KMS-11 (cell line): ENCODE results near the gene NTSR2.

ENCODE experiments used
- H2AFZ ChIP-seq: fragments of 200-600 bp; sonication (generic); 2 replicates; pipeline ENCODE4 v1.6.1; 2016; ENCODE audit warnings: antibody characterized with exemption, mixed run types, low read depth
- H3K27ac ChIP-seq: fragments of 200-600 bp; sonication (generic); 2 replicates; pipeline ENCODE4 v1.6.1; 2016; ENCODE audit warnings: mild to moderate bottlenecking, mixed run types
- H3K27me3 ChIP-seq: fragments of 200-600 bp; sonication (generic); 2 replicates; pipeline ENCODE4 v1.6.1; 2017; ENCODE audit warnings: mild to moderate bottlenecking, low read depth, mixed run types, moderate library complexity; ENCODE audit not compliant: insufficient read depth
- H3K36me3 ChIP-seq: fragments of 200-600 bp; sonication (generic); 2 replicates; pipeline ENCODE4 v1.6.1; 2017; ENCODE audit warnings: mild to moderate bottlenecking, mixed run types; ENCODE audit not compliant: insufficient read depth
- H3K4me1 ChIP-seq: fragments of 200-600 bp; sonication (generic); 2 replicates; pipeline ENCODE4 v1.6.1; 2016; ENCODE audit warnings: mild to moderate bottlenecking, low read depth, mixed run types; ENCODE audit not compliant: poor library complexity, severe bottlenecking
- H3K4me2 ChIP-seq: fragments of 200-600 bp; sonication (generic); 2 replicates; pipeline ENCODE4 v1.7.0; 2016; ENCODE audit warnings: mild to moderate bottlenecking, mixed run types
- H3K4me3 ChIP-seq: fragments of 200-600 bp; sonication (generic); IDR thresholded peaks from 2 replicates; pipeline ENCODE4 v1.6.1; 2017; ENCODE audit warnings: low read depth, low read length, mixed read lengths; ENCODE audit not compliant: insufficient read depth
- H3K79me2 ChIP-seq: fragments of 200-600 bp; sonication (generic); 2 replicates; pipeline ENCODE4 v1.6.1; 2016; ENCODE audit warnings: low read depth, mixed run types; ENCODE audit not compliant: insufficient read depth
- H3K9ac ChIP-seq: fragments of 200-600 bp; sonication (generic); 2 replicates; pipeline ENCODE4 v1.6.1; 2016; ENCODE audit warnings: mild to moderate bottlenecking, mixed run types
- H4K20me1 ChIP-seq: fragments of 200-600 bp; sonication (generic); 2 replicates; pipeline ENCODE4 v1.6.1; 2016; ENCODE audit warnings: mild to moderate bottlenecking, mixed run types; ENCODE audit not compliant: insufficient read depth
- TF ChIP-seq, protein P1 (sequence below): fragments of 200-600 bp; sonication (generic); conservative IDR thresholded peaks from 2 replicates; pipeline ENCODE4 v1.6.1; 2017; ENCODE audit warnings: low read depth, mild to moderate bottlenecking, antibody characterized with exemption, low read length, moderate library complexity, mixed read lengths

The NTSR2 gene

DNA sequence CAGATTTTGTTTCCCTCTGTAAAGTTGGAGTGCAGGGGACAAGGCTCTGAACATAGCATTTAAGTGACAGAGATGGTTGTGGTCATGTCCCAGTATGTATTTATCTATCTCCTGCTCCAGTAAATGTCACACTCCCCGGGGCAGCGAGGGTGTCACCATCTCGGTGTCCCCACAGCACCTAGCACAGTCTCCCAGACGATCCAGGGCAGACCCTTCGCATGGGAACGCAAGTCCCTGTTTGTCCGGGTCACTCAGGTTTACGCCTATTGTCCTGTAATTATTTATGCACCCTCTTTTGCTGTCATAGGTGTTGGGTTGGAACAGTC is 12.6 kb upstream of the NTSR2 start:
- no peak overlapping the region for H3K4me3 ChIP-seq
- no peaks in the 10 kb centered on the region for H3K79me2 ChIP-seq
- peaks cover 5% of the 10 kb centered on the region for H3K4me1 ChIP-seq
- no peaks in the 10 kb centered on the region for H3K27me3 ChIP-seq
- H4K20me1 ChIP-seq: no peaks in the 10 kb centered on the region
- no peak overlapping the region for H3K9ac ChIP-seq
- TF ChIP-seq, protein P1, sequence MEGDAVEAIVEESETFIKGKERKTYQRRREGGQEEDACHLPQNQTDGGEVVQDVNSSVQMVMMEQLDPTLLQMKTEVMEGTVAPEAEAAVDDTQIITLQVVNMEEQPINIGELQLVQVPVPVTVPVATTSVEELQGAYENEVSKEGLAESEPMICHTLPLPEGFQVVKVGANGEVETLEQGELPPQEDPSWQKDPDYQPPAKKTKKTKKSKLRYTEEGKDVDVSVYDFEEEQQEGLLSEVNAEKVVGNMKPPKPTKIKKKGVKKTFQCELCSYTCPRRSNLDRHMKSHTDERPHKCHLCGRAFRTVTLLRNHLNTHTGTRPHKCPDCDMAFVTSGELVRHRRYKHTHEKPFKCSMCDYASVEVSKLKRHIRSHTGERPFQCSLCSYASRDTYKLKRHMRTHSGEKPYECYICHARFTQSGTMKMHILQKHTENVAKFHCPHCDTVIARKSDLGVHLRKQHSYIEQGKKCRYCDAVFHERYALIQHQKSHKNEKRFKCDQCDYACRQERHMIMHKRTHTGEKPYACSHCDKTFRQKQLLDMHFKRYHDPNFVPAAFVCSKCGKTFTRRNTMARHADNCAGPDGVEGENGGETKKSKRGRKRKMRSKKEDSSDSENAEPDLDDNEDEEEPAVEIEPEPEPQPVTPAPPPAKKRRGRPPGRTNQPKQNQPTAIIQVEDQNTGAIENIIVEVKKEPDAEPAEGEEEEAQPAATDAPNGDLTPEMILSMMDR: no peak
- H3K36me3 ChIP-seq: no peaks in the 10 kb centered on the region
- H2AFZ ChIP-seq: peak overlapping the region; percentile 15; the same call in 1 of the 2 replicates
- H3K4me2 ChIP-seq: peak overlapping the region; percentile 6; the same call in 1 of the 2 replicates
- no peak overlapping the region for H3K27ac ChIP-seq

DNA sequence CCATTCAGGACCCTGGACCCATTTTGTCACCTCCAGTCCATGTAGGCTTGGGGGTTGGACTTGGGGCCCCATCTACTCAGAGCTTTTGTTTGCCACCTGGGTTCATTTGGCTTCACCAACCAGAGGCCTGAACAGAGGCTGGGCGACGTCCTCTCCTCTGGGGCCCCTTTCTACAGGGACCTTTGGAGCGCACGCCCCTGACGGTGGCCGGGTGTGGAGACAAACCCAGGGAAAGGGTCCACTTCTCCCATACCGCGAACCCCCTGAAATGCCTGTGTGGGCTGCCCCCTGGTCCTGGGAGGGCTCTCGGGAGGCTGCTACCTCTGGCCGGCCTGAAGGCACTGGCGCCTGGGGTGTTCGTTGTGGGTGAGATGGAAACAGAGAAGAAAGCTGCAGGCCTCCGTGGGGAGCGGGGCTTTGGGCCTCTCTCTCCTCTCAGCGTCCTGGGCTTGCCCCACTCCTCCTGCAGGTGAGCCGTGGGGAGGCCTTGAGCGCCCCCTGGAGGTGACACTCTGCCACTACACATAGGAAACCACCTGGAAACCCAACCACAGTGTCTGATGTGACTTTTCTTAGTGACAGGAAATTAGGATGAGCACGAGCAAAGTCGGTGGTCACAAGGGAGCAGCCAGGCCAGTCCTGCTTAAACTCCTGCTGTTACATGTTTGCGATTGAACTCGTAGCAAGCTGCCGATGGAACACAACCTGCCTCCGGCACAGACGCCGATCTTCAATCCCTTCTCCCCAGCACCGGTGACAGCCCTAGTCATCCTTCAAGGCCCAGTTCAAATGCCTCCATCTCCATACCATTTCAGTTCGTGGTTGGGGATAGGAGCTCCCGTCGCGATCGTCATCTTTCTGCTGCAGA is 12.0 kb upstream of the NTSR2 start:
- Histone ChIP-seq H3K4me2 (peak overlapping the region; percentile 6; the same call in 1 of the 2 replicates), H3K9ac (no peak overlapping the region), H3K79me2 (no peaks in the 10 kb centered on the region), H3K27me3 (no peaks in the 10 kb centered on the region), H3K4me3 (no peak overlapping the region), H3K4me1 (peaks cover 5% of the 10 kb centered on the region), H4K20me1 (no peaks in the 10 kb centered on the region), H3K27ac (no peak overlapping the region), H2AFZ (peak overlapping the region; percentile 15; the same call in 1 of the 2 replicates), H3K36me3 (no peaks in the 10 kb centered on the region)
- TF ChIP-seq, protein P1: peak; percentile 96

DNA sequence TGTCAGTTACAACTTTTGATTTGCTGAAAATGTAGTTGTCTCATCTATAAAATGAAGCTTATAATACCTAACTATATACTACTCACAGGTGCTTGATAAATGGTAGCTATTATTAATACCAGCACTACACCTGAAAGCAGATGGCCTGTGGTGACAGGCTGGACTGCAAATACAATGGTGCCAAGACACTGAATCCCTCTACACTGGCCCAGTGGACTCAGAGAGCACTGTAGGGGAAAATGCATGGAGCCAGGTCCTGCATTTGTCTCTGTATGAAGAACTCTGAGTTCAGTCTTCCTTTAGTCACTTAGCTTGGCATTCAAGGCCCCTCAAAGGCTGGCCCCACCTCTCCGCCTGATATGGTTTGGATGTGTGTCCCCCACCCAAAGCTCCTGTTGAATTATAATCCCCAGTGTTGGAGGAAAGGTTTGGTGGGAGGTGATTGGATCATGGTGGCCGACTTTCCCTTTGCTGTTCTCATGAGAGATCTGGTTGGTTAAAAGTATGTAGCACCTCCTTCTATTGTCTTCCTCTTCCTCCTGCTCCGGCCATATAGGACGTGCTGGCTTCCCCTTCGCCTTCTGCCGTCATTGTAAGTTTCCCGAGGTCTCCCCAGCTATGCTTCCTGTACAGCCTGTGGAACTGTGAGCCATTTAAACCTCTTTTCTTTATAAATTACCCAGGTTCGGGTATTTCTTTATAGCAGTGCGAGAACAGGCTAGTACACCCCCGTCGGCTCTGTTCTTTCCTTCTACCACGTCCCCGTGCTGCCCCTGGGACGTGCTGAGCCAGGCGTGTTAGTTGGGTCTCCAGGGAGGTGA is 11.1 kb upstream of the NTSR2 start:
- Histone ChIP-seq H3K4me1 (peaks cover 5% of the 10 kb centered on the region), H4K20me1 (no peaks in the 10 kb centered on the region), H3K79me2 (no peaks in the 10 kb centered on the region), H3K27me3 (no peaks in the 10 kb centered on the region), H3K36me3 (no peaks in the 10 kb centered on the region), H3K4me3 (no peak overlapping the region), H3K9ac (no peak overlapping the region), H3K4me2 (no peak overlapping the region), H2AFZ (no peak overlapping the region), H3K27ac (no peak overlapping the region)
- TF ChIP-seq, protein P1: no peak

DNA sequence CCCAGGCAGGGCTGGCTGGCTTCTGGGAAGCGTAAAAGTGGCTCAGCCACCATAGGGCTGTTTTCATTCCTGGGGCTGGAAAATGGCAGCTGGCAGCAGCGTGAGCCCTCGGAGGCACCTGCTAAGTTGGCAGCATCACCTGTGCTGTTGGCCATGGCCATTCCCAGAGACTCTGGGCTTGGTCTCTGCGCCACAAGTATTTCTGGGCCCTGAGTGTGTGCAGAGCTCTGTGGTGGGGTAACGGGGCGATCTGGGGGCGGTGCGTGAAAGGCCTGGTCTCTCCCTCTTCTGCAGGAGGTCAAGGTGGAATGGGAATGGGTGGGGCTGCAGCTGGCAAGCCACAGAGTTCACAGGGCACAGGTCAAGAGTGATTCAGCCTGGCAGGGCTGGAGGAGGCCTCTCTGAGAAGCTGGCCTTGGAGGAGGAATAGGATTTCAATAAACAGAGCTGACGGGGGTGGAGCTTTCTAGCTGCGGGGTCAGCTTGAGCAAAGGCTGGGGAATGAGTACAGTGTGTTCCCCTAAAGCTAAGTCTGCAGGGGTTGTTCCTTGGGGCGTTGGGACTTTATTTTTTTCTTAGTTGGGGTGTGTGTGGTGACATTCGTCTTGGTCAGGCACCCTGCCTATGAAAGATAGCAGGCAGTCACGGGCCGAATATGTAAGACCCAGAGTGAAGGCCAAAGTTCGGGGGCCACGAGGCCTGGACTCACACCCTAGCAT is 10.3 kb upstream of the NTSR2 start:
- no peaks in the 10 kb centered on the region for H4K20me1 ChIP-seq
- no peaks in the 10 kb centered on the region for H3K27me3 ChIP-seq
- TF ChIP-seq, protein P1: no peak
- no peak overlapping the region for H3K4me3 ChIP-seq
- peaks cover 5% of the 10 kb centered on the region for H3K4me1 ChIP-seq
- no peak overlapping the region for H3K9ac ChIP-seq
- H3K27ac ChIP-seq: no peak overlapping the region
- no peaks in the 10 kb centered on the region for H3K79me2 ChIP-seq
- no peaks in the 10 kb centered on the region for H3K36me3 ChIP-seq
- no peak overlapping the region for H3K4me2 ChIP-seq
- H2AFZ ChIP-seq: no peak overlapping the region
